ENCODE data around the gene ALLC. TPM values are rescaled to one million over a fixed set of nuclear protein-coding genes. Genes with fewer than 3 reads are reported as not detected.
A peak's percentile ranks its signal among the peaks of the same experiment; 100 is the strongest.
"Not testable (repeated sequence)": the region's sequence is repeated elsewhere in the genome, so short reads cannot be mapped to it uniquely, and the experiment has no call there.

ALLC gene
- total RNA-seq, 2 experiments from 2014 or later = not detected

GRCh38 chr2:3652896-3653625 lies 4.9 kb upstream of the ALLC start:
- no peaks in the 10 kb centered on the region for H3K27me3 Mint-ChIP-seq
- no peak for DNase-seq
- CTCF ChIA-PET = interaction anchor here (0.5 to 1.4 kb wide), 3 partner anchors 18 to 979 kb away, joined by 3 to 5 read pairs (median 4); no protein-coding TSS in a partner anchor
- no peak for ATAC-seq
- no peaks in the 10 kb centered on the region for H3K9me3 Mint-ChIP-seq (ENCODE audit: low read depth)
- H3K27ac Mint-ChIP-seq = no peak overlapping the region
- intact Hi-C loops (cut with DNase I, micrococcal nuclease) = loop anchor here (5.0 kb wide), 2 partner anchors 76 to 1766 kb away; partner anchors contain the start of gene RPS7 (in 1 of the 2)
- POLR2A ChIA-PET = interaction anchor here (0.7 to 2.1 kb wide), 2 partner anchors 47 to 95 kb away, joined by 3 to 10 read pairs; partner anchors contain the start of gene RNASEH1
- H3K4me3 Mint-ChIP-seq = no peak overlapping the region
- H3K36me3 Mint-ChIP-seq (ENCODE audit: low read depth) = no peaks in the 10 kb centered on the region
- peaks cover 14% of the 10 kb centered on the region for H3K4me1 Mint-ChIP-seq

DNA sequence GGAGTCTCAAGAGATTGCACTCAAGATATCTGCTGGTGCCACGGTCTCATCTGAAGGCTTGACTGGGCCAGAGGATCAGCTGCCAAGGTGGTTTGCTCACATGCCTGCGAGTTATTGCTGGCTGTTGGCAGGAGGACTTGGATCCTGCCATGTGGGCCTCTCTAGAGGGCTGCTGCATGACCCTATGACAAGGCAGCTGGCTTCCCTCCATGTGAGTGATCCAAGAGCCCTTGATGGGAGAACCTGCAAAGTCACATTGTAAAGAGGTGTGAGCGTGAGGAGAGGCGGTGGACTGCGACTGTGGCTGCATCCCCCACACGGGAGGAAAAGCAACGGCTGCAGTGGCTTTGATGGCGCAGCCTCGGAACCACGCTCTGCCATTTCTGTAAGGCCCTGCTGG lies 4.0 kb upstream of the ALLC start:
- ChIA-PET POLR2A (no interaction called here), CTCF (interaction anchor here (0.5 to 0.9 kb wide), 3 partner anchors 111 to 1302 kb away, joined by 3 read pairs; no protein-coding TSS in a partner anchor)
- Mint-ChIP-seq H3K9me3 (ENCODE audit: low read depth) (no peaks in the 10 kb centered on the region), H3K4me1 (peaks cover 14% of the 10 kb centered on the region), H3K36me3 (ENCODE audit: low read depth) (no peaks in the 10 kb centered on the region), H3K4me3 (no peak overlapping the region), H3K27me3 (no peaks in the 10 kb centered on the region), H3K27ac (no peak overlapping the region)
- ATAC-seq (no peak), DNase-seq (no peak)
- intact Hi-C loops (cut with DNase I, micrococcal nuclease) = loop anchor here (5.0 kb wide), 2 partner anchors 77 to 1767 kb away; partner anchors contain the start of gene RPS7 (in 1 of the 2)

DNA sequence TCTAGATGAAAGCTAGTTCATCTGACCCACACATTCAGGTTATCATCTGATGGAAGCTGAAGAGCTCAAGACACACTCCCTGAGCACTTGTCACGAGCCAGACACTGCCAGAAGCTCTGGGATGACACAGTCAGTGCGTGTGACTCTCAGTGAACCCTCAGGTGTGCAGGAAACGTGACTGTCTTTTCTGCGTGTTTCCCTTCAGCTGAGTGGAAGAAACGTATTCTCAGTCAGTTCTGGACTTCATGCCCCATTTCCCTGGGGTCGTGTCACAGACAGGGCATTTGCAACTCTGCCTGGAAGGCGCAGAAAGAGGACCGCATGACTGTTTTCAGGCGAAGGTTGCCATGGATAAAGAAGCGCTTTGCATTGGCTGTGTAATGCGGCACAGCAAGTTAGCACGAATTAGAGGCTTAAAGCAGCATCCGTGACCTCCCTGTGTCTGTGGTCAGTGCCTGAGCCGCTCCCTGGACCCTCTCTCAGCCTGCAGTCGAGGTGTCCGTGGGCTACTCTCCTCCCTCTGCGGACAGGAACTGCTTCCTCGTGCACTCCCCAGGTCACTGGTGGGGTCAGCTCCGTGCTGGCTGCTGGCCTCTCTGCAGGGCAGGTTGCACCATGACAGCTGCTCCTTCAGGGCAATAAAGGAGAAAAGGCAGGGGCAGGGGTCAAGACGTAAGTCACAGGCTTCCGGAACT lies 3.3 kb upstream of the ALLC start:
- no peaks in the 10 kb centered on the region for H3K9me3 Mint-ChIP-seq (ENCODE audit: low read depth)
- H3K27me3 Mint-ChIP-seq = no peaks in the 10 kb centered on the region
- CTCF ChIA-PET = interaction anchor here (0.6 to 0.9 kb wide), 3 partner anchors 40 to 231 kb away, joined by 3 to 4 read pairs (median 3); no protein-coding TSS in a partner anchor
- intact Hi-C loops (cut with DNase I, micrococcal nuclease) = loop anchor here (5.0 kb wide), 2 partner anchors 77 to 1767 kb away; partner anchors contain the start of gene RPS7 (in 1 of the 2)
- DNase-seq (no peak), ATAC-seq (no peak)
- no peak overlapping the region for H3K4me3 Mint-ChIP-seq
- POLR2A ChIA-PET = no interaction called here
- no peak overlapping the region for H3K27ac Mint-ChIP-seq
- peaks cover 17% of the 10 kb centered on the region for H3K4me1 Mint-ChIP-seq
- no peaks in the 10 kb centered on the region for H3K36me3 Mint-ChIP-seq (ENCODE audit: low read depth)

DNA sequence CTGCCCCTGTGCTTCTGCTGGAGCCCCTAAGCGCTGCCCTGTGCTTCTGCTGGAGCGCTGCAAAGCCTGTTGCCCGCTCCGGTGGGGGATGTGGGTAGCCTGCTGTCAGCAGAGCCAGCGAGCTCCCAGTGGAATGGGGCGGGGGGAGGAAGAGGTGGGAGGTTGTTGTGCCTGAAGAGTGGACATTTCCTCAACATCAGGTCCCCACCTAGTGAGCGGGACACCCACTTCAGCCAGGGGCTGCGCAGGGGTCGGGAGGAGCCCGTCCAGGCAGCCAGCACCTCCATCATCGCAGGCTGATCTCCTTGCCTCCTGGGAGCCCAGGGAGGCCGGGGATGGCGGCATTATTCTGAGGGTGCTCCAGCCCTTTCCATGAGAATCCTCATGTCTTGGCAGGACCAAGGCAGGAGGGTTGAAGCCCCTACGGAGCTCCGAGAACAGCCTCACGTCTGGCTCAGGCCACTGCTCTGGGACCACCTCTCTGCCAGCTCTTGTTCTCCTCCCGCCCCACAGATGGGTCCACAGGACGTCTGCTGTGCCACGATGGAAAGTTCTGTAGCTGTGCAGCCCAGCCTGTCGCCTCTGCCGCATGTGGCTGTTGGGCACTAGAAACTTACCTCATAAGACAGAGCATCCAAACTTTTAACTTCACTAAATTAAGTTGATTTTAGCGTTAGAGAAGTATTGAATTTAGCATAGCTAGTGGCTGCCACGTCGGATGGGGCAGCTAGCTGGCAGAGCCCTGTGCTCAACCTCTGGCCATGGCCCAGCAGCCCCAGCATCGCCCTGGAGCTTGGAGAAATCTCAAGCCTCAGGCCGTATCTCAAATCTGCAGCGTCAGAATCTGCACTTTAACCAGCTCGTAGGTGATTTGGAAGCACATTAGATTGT lies 1.9 kb upstream of the ALLC start:
- CTCF ChIA-PET = interaction anchor here (1.0 to 1.3 kb wide), 2 partner anchors 33 to 98 kb away, joined by 3 to 5 read pairs; partner anchors contain the start of gene RNASEH1
- no peaks in the 10 kb centered on the region for H3K36me3 Mint-ChIP-seq (ENCODE audit: low read depth)
- POLR2A ChIA-PET = no interaction called here

DNA sequence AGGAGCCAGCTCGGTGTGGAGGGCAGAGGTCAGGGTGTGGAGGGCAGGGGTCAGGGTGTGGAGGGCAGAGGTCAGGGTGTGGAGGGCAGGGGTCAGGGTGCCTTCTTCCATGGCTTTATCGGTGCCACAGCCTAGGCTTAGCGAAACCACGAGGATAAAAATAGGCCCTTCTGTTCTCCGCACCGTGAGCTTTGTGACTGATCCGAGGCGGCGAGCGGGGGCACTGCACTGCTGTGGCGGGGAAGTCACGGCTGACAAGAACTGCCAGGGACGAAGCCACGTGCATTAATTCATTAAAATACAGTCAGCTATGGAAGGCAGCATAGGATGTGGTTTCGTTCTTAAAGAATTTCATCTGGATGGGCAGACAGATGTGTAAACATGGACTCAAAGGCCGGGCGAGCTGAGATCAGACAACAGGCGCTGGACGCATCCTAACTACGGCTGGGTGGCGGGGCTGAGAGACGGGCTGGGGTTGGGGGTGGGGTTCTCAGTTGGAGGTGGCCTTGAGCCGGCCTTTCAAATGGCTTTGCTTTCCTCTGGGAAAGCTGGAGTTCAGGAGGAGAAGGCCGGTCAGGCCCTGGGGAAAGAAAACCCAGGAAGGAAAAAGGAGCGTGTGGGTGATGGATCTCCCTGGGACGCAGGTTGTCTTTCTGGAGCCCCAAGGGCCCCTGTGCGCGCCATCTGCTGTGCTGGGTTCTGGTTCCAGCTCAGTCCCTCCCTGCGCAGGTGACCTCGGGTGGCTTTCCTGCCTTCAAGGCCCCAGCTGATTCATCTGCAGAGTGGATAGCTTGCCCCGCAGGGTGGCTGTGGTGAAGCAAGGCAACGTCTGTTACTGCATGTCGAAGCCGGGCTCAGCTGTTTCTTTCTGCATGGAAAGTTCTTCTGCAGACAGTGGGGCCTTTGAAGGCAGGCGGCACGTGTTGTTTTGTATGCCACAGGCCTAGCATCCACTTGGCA lies 958 bp upstream of the ALLC start:
- DNase-seq = no peak
- intact Hi-C loops (cut with DNase I, micrococcal nuclease) = no loop called here
- CTCF ChIA-PET = interaction anchor here (1.0 to 1.3 kb wide), 2 partner anchors 34 to 99 kb away, joined by 3 to 5 read pairs; partner anchors contain the start of gene RNASEH1
- POLR2A ChIA-PET = no interaction called here
- H3K4me1 Mint-ChIP-seq = peaks cover 16% of the 10 kb centered on the region
- H3K27ac Mint-ChIP-seq = no peak overlapping the region
- no peak overlapping the region for H3K4me3 Mint-ChIP-seq
- H3K9me3 Mint-ChIP-seq (ENCODE audit: low read depth) = peaks cover 3% of the 10 kb centered on the region
- H3K27me3 Mint-ChIP-seq = no peaks in the 10 kb centered on the region
- no peak for ATAC-seq
- no peaks in the 10 kb centered on the region for H3K36me3 Mint-ChIP-seq (ENCODE audit: low read depth)

More for the DNA sequence above, 1.9 kb upstream of the ALLC start:
- Mint-ChIP-seq H3K27ac (no peak overlapping the region), H3K27me3 (no peaks in the 10 kb centered on the region), H3K4me3 (no peak overlapping the region), H3K9me3 (ENCODE audit: low read depth) (peaks cover 3% of the 10 kb centered on the region), H3K4me1 (peaks cover 23% of the 10 kb centered on the region)
- no peak for ATAC-seq
- intact Hi-C loops (cut with DNase I, micrococcal nuclease) = no loop called here
- no peak for DNase-seq

DNA sequence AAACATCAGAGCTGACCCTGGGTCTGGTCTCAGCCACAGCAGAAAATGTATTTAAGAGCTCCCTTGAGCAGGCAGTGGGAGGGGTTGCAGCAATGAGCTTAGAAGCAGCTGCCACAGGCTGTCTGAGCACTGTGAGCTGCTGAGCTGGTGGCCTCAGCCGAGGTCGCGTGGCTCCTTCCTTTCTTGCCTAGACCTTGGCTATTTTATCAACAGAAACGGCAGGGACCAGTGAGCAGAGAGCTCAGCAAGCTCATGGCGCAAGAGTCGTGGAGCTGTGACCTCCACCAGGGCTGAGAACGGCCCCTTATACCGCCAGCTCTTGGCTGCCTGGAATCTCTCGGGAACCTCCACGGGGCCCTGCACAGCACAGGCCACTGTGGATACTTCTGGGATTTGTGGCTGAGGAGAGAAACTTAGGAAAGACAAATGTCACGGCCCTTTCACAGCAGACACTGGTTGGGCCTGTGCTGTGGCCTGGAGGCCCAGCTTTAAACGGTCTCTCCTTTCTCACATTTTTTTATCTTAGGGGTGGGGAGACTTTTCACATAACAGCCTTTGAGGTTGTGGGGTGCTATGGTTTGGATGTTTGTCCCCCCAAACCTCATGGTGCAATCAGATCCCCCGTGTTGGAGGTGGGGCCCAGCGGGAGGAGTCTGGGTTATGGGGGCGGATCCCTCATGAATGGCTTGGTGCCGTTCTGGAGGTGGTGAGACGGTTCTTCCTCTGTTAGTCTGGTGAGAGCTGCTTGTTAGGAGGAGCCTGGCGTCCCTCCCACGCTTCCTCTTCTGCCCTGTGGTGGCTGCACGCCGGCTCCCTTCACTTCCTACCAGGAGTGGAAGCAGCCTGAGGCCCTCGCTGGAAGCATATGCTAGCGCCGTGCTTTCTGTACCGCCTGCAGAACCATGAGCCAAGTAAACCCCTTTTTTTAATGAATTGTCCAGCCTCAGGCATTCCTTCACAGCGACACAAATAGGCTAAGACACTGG lies 1.7 kb downstream of the ALLC start:
- ChIA-PET POLR2A (no interaction called here), CTCF (interaction anchor here (1.5 kb wide), 1 partner anchor 282 kb away, joined by 3 read pairs; the partner anchor contains the start of gene EIPR1)
- no peaks in the 10 kb centered on the region for H3K36me3 Mint-ChIP-seq (ENCODE audit: low read depth)

DNA sequence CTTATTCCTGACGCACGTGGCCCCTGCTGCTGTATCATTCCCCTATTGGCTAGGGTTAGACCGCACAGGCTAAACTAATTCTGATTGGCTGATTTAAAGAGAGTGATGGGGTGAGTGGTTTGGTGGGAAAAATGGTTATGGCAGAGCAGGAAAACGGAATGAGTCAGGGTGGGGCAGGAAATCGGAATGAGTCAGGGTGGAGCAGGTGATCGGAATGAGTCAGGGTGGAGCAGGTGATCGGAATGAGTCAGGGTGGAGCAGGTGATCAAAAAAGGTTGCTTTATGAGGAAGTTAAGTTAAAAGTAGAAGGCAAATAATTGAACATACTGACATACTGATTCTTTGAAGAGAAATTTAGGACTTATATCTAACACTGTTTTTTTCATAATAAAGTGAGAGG lies 2.6 kb downstream of the ALLC start:
- peak; percentile 9 for ATAC-seq
- intact Hi-C loops (cut with DNase I, micrococcal nuclease); H3K4me3 Mint-ChIP-seq; H3K27ac Mint-ChIP-seq; POLR2A ChIA-PET; H3K9me3 Mint-ChIP-seq (ENCODE audit: low read depth); H3K36me3 Mint-ChIP-seq (ENCODE audit: low read depth); H3K27me3 Mint-ChIP-seq: not testable (repeated sequence)
- CTCF ChIA-PET = interaction anchor here (0.9 to 1.5 kb wide), 2 partner anchors 9 to 283 kb away, joined by 3 read pairs; partner anchors contain the start of gene EIPR1
- peak; percentile 53 for DNase-seq
- H3K4me1 Mint-ChIP-seq = peaks cover 13% of the 10 kb centered on the region

More for the DNA sequence above, 1.7 kb downstream of the ALLC start:
- peaks cover 13% of the 10 kb centered on the region for H3K4me1 Mint-ChIP-seq
- H3K27ac Mint-ChIP-seq = peak overlapping the region; percentile 55
- no peak overlapping the region for H3K4me3 Mint-ChIP-seq
- H3K9me3 Mint-ChIP-seq (ENCODE audit: low read depth) = peaks cover 3% of the 10 kb centered on the region
- DNase-seq (no peak), ATAC-seq (peak; percentile 48)
- H3K27me3 Mint-ChIP-seq = no peaks in the 10 kb centered on the region
- intact Hi-C loops (cut with DNase I, micrococcal nuclease) = no loop called here

GRCh38 chr2:3661149-3661660 lies 3.2 kb downstream of the ALLC start:
- ChIA-PET POLR2A (no interaction called here), CTCF (interaction anchor here (0.9 to 1.3 kb wide), 2 partner anchors 10 to 11 kb away, joined by 3 to 4 read pairs; no protein-coding TSS in a partner anchor)
- no peak for ATAC-seq
- DNase-seq = no peak
- Mint-ChIP-seq H3K36me3 (ENCODE audit: low read depth) (no peaks in the 10 kb centered on the region), H3K4me3 (no peak overlapping the region), H3K27me3 (no peaks in the 10 kb centered on the region), H3K4me1 (peaks cover 13% of the 10 kb centered on the region), H3K9me3 (ENCODE audit: low read depth) (peaks cover 3% of the 10 kb centered on the region), H3K27ac (no peak overlapping the region)
- intact Hi-C loops (cut with DNase I, micrococcal nuclease) = no loop called here

DNA sequence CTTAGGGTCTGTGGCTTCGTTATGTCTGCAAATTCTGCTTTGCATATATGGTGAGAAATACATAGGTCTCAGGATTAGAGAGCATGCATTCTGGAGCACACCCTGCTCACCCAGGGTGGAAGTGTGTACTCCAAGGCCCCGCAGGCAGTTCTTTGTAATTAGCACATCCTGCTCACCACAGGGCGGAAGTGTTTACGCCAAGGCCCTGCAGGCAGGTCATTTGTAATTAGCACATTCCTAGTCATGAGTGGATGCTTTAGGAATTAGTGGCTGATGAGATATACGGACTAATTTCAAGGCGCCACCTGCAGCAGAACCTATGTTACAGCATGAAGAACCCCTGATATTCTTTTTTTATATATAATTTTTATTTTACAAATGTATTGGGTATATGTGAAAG lies 4.2 kb downstream of the ALLC start:
- Mint-ChIP-seq H3K4me3 (no peak overlapping the region), H3K36me3 (ENCODE audit: low read depth) (no peaks in the 10 kb centered on the region), H3K27ac (no peak overlapping the region), H3K9me3 (ENCODE audit: low read depth) (peaks cover 3% of the 10 kb centered on the region), H3K4me1 (peaks cover 13% of the 10 kb centered on the region), H3K27me3 (no peaks in the 10 kb centered on the region)
- no peak for ATAC-seq
- intact Hi-C loops (cut with DNase I, micrococcal nuclease) = no loop called here
- ChIA-PET CTCF (interaction anchor here (1.0 to 1.3 kb wide), 2 partner anchors 11 to 12 kb away, joined by 4 read pairs; no protein-coding TSS in a partner anchor), POLR2A (no interaction called here)
- DNase-seq = no peak
